GM12801 (cell line): ENCODE data around the gene ZNRF1.

Source experiments
- CTCF ChIP-seq: IDR thresholded peaks from one replicate; pipeline ENCODE4 v1.5.1; 2011; ENCODE audit warnings: control low read depth; ENCODE audit not compliant: insufficient read length; ENCODE audit errors: extremely low read depth

Gene ZNRF1

GRCh38 chr16:74998481-74999218, at the start of gene ZNRF1:
Gene ZNRF1 (plus strand): TSS chr16:74999024. CDS start chr16:74999672, 648 bp downstream.
- TF ChIP-seq CTCF, result no peak

GRCh38 chr16:74949309-74949708, 49.5 kb upstream of the ZNRF1 start:
- TF ChIP-seq CTCF, result no peak

- TF ChIP-seq CTCF, result no peak
Observed at GRCh38 chr16:74950511-74950910, 48.3 kb upstream of the ZNRF1 start.

- no peak for TF ChIP-seq CTCF
Observed at GRCh38 chr16:74951206-74951605, 47.6 kb upstream of the ZNRF1 start.

- no peak for TF ChIP-seq CTCF
Observed at GRCh38 chr16:74951681-74952080, 47.1 kb upstream of the ZNRF1 start.

- no peak for TF ChIP-seq CTCF
Observed at GRCh38 chr16:74954763-74955162, 44.1 kb upstream of the ZNRF1 start.

- TF ChIP-seq CTCF, result no peak
Observed at GRCh38 chr16:74973304-74973703, 25.5 kb upstream of the ZNRF1 start.
